Vagina (tissue), 2 donors: ENCODE data around the gene TUBB3.

ENCODE experiments used
- CTCF ChIP-seq, 3 experiments: fragments of 450-650 bp in 2 of 3; fragments of 200-600 bp in 1 of 3; sonication (generic) in 1 of 3; IDR thresholded peaks; one replicate each; pipeline ENCODE4 v1.5.1; 2017 to 2019; ENCODE audit warnings: antibody characterized with exemption in 3 of 3, mild to moderate bottlenecking in 2 of 3, moderate library complexity in 2 of 3
- POLR2A ChIP-seq, 2 donors: fragments of 450-650 bp; IDR thresholded peaks; one replicate each; pipeline ENCODE4 v1.6.1; 2017; ENCODE audit warnings: antibody characterized with exemption in 2 of 2, mild to moderate bottlenecking in 2 of 2, moderate library complexity in 2 of 2
- POLR2AphosphoS5 ChIP-seq, 2 donors: sonication (generic); formaldehyde crosslinking; IDR thresholded peaks; one replicate each; pipeline ENCODE4 v1.9.0; 2017; ENCODE audit warnings: antibody characterized with exemption in 2 of 2, mild to moderate bottlenecking in 2 of 2, low read depth in 1 of 2; ENCODE audit not compliant: insufficient read depth in 1 of 2

GRCh38 chr16:89918453-89919347 lies 4.4 kb upstream of the TUBB3 start, which contains the start of gene MC1R:
- TF ChIP-seq CTCF (IDR thresholded peaks at IDR 0.05) (peak in 2 of 3 experiments; percentile 5 to 14), POLR2A (IDR thresholded peaks at IDR 0.05) (no peak), POLR2AphosphoS5 (IDR thresholded peaks at IDR 0.05; ENCODE audit: insufficient read depth in 1 of 2, low read depth in 1 of 2) (no peak)
